ACC112 (cell line): ENCODE results near the gene FITM1.

Experiments used
- H2AFZ ChIP-seq: fragments of 200-600 bp; sonication (generic); one replicate; pipeline ENCODE4 v1.6.0; 2017; ENCODE audit warnings: antibody characterized with exemption, low read length; ENCODE audit not compliant: unreplicated experiment
- H3K27ac ChIP-seq: fragments of 200-600 bp; sonication (generic); 2 replicates; pipeline ENCODE4 v1.5.1; 2014; ENCODE audit warnings: low read depth, mild to moderate bottlenecking, antibody characterized with exemption, low read length, moderate library complexity
- H3K27me3 ChIP-seq: fragments of 200-600 bp; sonication (generic); 2 replicates; pipeline ENCODE4 v1.6.1; 2014; ENCODE audit warnings: mild to moderate bottlenecking, antibody characterized with exemption, low read length, moderate library complexity, mixed read lengths; ENCODE audit not compliant: insufficient read depth
- H3K36me3 ChIP-seq: fragments of 200-600 bp; sonication (generic); 2 replicates; pipeline ENCODE4 v1.6.1; 2016; ENCODE audit warnings: mild to moderate bottlenecking, antibody characterized with exemption, low read length, moderate library complexity, mixed read lengths; ENCODE audit not compliant: insufficient read depth
- H3K4me1 ChIP-seq: fragments of 200-600 bp; sonication (generic); one replicate; pipeline ENCODE4 v1.6.1; 2016; ENCODE audit warnings: low read length, mixed read lengths; ENCODE audit not compliant: insufficient read depth, unreplicated experiment, control insufficient read depth
- H3K4me3 ChIP-seq: fragments of 200-600 bp; sonication (generic); 2 replicates; pipeline ENCODE4 v1.5.1; 2014; ENCODE audit warnings: mild to moderate bottlenecking, low read depth, low read length
- H3K79me2 ChIP-seq: fragments of 200-600 bp; sonication (generic); one replicate; pipeline ENCODE4 v1.6.0; 2016; ENCODE audit warnings: low read length; ENCODE audit not compliant: control insufficient read depth, unreplicated experiment, insufficient read depth

Gene FITM1

DNA sequence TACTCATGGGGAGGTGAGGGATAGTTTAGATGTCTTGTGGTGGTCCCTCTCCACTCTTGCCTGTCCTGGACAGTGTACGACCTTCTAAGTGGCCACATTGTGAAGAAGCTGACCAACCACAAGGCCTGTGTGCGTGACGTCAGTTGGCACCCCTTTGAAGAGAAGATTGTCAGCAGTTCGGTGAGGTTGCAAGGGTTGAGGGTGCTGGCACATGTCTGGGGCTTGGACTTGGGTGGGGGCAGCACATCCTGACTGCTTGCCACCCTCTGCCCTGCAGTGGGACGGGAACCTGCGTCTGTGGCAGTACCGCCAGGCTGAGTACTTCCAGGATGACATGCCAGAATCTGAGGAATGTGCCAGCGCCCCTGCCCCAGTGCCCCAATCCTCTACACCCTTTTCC is 7.6 kb upstream of the FITM1 start:
- no peak overlapping the region for H3K27ac ChIP-seq
- no peaks in the 10 kb centered on the region; the same call in 1 of the 2 replicates for H3K36me3 ChIP-seq
- no peaks in the 10 kb centered on the region for H3K79me2 ChIP-seq
- no peak overlapping the region for H3K4me3 ChIP-seq
- H3K4me1 ChIP-seq, result no peaks in the 10 kb centered on the region
- H3K27me3 ChIP-seq, result no peaks in the 10 kb centered on the region
- no peak overlapping the region for H2AFZ ChIP-seq

DNA sequence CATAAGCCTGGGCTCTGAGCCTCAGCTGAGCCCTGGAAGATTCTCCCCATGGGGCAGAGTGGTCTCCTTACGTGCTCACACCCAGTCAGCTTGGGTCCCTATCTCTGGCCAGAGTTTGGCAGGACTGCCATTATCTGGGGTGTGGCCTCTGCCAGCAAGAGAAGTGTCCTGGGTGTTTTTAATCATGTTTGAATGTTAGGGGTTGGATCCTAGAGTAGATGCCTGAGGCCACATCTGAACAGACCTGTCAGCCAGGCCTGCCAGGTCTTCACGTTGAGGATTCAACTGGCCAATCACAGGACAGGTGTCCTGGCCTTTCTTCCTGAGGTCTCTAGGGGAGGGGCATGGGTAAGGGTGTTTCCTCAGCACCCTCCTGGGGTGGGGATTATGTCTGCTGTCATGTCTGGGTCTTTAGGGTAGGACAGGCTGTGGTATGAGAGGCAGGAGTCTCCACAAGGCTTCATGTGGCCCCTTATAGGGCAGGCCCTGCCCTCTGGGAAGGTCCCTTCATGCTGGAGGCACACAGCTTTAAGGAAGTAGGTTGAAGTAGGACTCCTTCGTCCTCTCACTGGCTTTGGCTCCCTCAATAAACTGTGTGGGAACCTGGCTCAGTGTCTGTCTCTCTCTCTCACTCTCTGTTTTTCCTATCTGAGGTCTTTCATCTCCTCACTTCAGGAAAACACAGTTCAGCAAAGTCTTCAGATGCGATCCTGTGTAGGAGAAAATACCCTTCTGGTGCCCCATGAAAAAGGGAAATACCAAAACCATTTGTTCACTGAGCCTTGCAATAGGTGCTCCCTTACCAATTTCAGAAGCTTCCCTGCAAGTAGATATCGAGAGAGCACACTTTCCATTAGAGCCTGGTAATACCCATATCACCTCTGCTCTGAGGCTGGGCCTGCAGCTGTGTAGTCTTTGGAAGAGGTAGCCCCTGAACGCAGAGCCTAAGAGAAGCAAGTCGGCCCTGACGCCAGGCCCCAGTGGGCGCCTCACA is 6.7 kb upstream of the FITM1 start:
- H2AFZ ChIP-seq, result no peak overlapping the region
- H3K27ac ChIP-seq, result no peak overlapping the region
- no peaks in the 10 kb centered on the region for H3K4me1 ChIP-seq
- H3K27me3 ChIP-seq, result no peaks in the 10 kb centered on the region
- H3K4me3 ChIP-seq, result no peak overlapping the region
- H3K79me2 ChIP-seq, result no peaks in the 10 kb centered on the region
- no peaks in the 10 kb centered on the region; the same call in 1 of the 2 replicates for H3K36me3 ChIP-seq

DNA sequence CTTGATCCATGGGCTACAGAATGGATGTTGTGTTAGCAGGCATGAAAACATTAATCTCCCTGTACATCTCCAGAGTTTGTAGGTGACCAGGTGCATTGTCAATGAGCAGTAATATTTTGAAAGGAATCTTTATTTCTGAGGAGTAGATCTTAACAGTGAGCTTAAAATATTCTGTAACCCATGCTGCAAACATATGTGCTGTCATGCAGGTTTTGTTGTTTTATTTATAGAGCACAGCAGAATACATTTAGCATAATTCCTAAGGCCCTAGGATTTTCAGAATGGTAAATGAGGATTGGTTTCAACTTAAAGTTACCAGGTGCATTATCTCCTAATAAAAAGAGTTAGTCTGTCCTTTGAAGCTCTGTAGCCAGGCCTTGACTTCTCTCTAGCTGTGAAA is 3.5 kb upstream of the FITM1 start:
- no peaks in the 10 kb centered on the region for H3K4me1 ChIP-seq
- no peaks in the 10 kb centered on the region for H3K36me3 ChIP-seq
- no peaks in the 10 kb centered on the region for H3K27me3 ChIP-seq
- no peak overlapping the region for H3K27ac ChIP-seq
- H2AFZ ChIP-seq, result no peak overlapping the region
- no peak overlapping the region for H3K4me3 ChIP-seq
- H3K79me2 ChIP-seq, result no peaks in the 10 kb centered on the region

GRCh38 chr14:24127673-24128072 is 2.8 kb upstream of the FITM1 start:
- Histone ChIP-seq H2AFZ (no peak overlapping the region), H3K27ac (no peak overlapping the region), H3K36me3 (no peaks in the 10 kb centered on the region), H3K4me1 (no peaks in the 10 kb centered on the region), H3K27me3 (no peaks in the 10 kb centered on the region), H3K79me2 (no peaks in the 10 kb centered on the region), H3K4me3 (no peak overlapping the region)

DNA sequence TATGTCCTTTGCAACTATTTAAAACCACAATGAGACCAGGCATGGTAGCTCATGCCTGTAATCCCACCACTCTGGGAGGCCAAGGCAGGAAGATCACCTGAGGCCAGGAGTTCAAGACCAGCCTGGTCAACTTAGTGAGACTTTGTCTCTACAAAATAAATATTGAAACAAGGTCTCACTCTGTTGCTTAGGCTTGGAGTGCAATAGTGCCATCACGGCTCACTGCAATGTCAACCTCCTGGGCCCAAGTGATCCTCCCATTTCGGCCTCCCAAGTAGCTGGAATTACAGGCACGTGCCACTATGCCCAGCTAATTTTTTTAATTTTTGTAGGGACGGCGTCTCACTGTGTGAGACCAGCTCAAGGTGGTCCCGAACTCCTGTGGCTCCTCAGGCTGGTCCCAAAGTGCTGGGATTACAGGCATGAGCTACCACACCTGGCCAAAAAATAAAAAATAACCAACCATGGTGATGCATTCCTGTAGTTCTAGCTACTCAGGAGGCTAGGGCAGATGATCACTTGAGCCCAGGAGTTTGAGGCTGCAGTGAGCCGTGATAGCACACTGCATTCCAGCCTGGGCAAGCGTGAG is 955 bp upstream of the FITM1 start:
- Histone ChIP-seq H3K79me2 (no peaks in the 10 kb centered on the region), H2AFZ (no peak overlapping the region), H3K27me3 (no peaks in the 10 kb centered on the region), H3K36me3 (no peaks in the 10 kb centered on the region), H3K4me1 (no peaks in the 10 kb centered on the region), H3K4me3 (no peak overlapping the region), H3K27ac (no peak overlapping the region)

DNA sequence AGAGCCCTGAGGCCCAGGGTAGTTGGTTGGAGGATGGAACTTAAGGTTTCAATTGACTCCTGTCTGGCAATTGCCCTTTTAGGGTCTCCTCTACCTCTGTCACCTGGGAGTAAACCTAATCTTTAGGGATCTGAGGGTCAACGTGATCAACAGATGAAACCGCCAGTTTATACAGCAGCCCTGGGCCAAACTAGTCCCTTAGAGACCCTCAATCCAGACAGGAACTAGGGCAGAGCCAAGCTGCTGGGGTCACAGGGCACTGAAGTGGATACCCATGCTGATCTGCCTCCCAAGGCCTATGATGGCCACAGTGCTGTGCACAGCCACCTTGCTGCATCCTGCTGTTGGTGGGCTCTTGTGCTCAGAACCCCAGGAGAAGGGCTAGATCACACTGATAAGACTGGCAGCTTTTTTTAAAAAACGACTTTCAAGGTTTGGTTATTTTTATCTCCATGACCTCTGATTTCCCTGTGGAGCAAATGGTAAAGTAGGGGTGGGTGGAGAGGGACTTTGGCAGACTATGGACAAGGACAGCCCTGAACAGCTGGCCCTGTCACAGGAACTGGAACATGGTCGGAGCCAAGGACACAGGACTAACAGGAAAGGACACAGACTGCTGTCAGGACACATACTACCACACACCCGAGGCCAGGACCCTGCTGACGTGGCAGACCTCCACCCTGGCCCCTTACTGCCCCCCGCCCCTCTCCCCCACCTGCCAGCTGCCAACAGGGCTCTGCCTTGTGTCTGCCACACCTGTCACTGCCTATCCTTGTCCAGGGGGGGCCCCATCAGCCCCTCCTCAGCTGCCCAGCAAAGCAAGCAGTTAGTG is 474 bp downstream of the FITM1 start:
- H3K27me3 ChIP-seq, result no peaks in the 10 kb centered on the region
- no peak overlapping the region for H2AFZ ChIP-seq
- no peaks in the 10 kb centered on the region for H3K4me1 ChIP-seq
- no peaks in the 10 kb centered on the region for H3K36me3 ChIP-seq
- no peaks in the 10 kb centered on the region for H3K79me2 ChIP-seq
- H3K27ac ChIP-seq, result no peak overlapping the region
- no peak overlapping the region for H3K4me3 ChIP-seq

GRCh38 chr14:24131549-24131966 is 1.1 kb downstream of the FITM1 start:
- H3K36me3 ChIP-seq, result no peaks in the 10 kb centered on the region
- H3K27me3 ChIP-seq, result no peaks in the 10 kb centered on the region
- H2AFZ ChIP-seq, result no peak overlapping the region
- no peak overlapping the region for H3K4me3 ChIP-seq
- no peaks in the 10 kb centered on the region for H3K4me1 ChIP-seq
- H3K79me2 ChIP-seq, result peaks cover 5% of the 10 kb centered on the region
- no peak overlapping the region for H3K27ac ChIP-seq

GRCh38 chr14:24132061-24132685 is 1.7 kb downstream of the FITM1 start:
- H3K4me1 ChIP-seq, result peaks cover 5% of the 10 kb centered on the region
- H3K79me2 ChIP-seq, result peaks cover 11% of the 10 kb centered on the region
- no peak overlapping the region for H2AFZ ChIP-seq
- no peaks in the 10 kb centered on the region for H3K36me3 ChIP-seq
- H3K4me3 ChIP-seq, result no peak overlapping the region
- no peak overlapping the region for H3K27ac ChIP-seq
- no peaks in the 10 kb centered on the region for H3K27me3 ChIP-seq

- Histone ChIP-seq H2AFZ (no peak overlapping the region), H3K4me3 (no peak overlapping the region), H3K79me2 (peaks cover 19% of the 10 kb centered on the region), H3K27ac (no peak overlapping the region), H3K27me3 (no peaks in the 10 kb centered on the region), H3K36me3 (no peaks in the 10 kb centered on the region), H3K4me1 (peaks cover 11% of the 10 kb centered on the region)
Measured at GRCh38 chr14:24132976-24133375, 2.5 kb downstream of the FITM1 start.

DNA sequence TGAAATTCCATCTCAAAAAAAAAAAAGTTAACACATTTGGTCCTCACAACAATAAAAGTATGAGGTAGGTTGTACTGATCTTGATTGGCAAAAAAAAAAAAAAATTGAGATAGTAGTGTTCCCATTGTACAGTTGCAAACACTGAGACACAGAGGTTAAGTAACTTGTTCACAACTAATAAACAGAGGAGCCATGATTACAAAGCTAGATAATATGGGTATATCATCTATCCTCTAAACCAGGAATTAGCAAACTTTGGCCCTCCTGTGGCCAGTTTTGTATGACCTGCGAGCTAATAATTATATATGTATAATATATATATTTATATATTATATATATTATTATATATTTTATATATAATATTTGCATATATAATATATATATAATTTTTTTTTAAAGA is 3.3 kb downstream of the FITM1 start:
- no peak overlapping the region for H2AFZ ChIP-seq
- H3K27me3 ChIP-seq, result no peaks in the 10 kb centered on the region
- H3K27ac ChIP-seq, result no peak overlapping the region
- H3K4me1 ChIP-seq, result peaks cover 18% of the 10 kb centered on the region
- peaks cover 26% of the 10 kb centered on the region for H3K79me2 ChIP-seq
- no peak overlapping the region for H3K4me3 ChIP-seq
- H3K36me3 ChIP-seq, result peaks cover 1% of the 10 kb centered on the region; the same call in 1 of the 2 replicates
